ENCODE measurements around the gene CEMIP.

The CEMIP gene

GRCh38 chr15:80898040-80898439 is 118.9 kb downstream of the CEMIP start:
- in situ Hi-C loops (cut with HindIII; ENCODE audit: low pct_ligation_motif_present, low pct_unique_long_range_greater_than_20kb, low sequenced_read_pairs) = no loop called here
- no peak for DNase-seq

GRCh38 chr15:80902298-80902801 is 123.2 kb downstream of the CEMIP start:
- DNase-seq = no peak
- in situ Hi-C loops (cut with HindIII; ENCODE audit: low pct_ligation_motif_present, low pct_unique_long_range_greater_than_20kb, low sequenced_read_pairs) = no loop called here

DNA sequence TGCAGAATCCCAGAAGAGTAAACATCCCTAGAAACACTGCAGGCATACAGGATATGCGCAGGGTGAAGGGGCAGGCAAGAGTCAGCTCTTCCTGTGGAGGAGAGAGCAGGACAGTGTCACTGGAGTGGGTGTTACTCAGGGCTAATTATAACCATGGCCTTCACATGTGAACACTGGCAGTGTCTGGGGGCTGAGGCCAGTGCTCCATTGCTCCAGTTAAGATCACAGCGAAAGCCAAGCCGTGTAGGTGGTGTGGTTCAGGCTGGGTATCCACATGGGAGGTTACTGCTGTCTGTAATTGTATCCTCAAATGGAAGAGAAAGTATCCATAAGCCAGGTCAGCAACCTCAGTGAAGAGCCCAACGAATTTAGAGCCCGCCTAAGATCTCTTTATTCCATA is 125.8 kb downstream of the CEMIP start:
- DNase-seq = no peak
- in situ Hi-C loops (cut with HindIII; ENCODE audit: low pct_ligation_motif_present, low pct_unique_long_range_greater_than_20kb, low sequenced_read_pairs) = no loop called here

- in situ Hi-C loops (cut with HindIII; ENCODE audit: low pct_ligation_motif_present, low pct_unique_long_range_greater_than_20kb, low sequenced_read_pairs) = no loop called here
Observed at GRCh38 chr15:80906159-80906766, 127.1 kb downstream of the CEMIP start.

DNA sequence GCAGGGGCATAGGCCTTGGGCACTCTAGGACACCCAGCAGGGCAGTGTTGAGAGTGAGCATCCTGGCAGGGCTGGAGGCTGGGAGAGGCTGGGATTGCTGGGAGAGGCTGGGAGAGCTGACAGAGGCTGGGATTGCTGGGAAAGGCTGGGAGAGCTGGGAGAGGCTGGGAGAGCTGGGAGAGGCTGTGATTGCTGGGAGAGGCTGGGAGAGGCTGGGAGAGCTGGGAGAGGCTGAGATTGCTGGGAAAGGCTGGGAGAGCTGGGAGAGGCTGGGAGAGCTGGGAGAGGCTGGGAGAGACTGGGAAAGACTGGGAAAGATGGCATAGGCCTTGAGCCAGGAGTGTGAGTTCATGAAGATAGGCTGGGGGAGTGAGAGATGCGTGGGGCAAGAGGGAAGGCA is 132.7 kb downstream of the CEMIP start:
- in situ Hi-C loops (cut with HindIII; ENCODE audit: low pct_ligation_motif_present, low pct_unique_long_range_greater_than_20kb, low sequenced_read_pairs) = no loop called here
- DNase-seq = no peak

More at GRCh38 chr15:80906159-80906766, 127.1 kb downstream of the CEMIP start:
- no peak for DNase-seq

GRCh38 chr15:80912673-80913072 is 133.5 kb downstream of the CEMIP start:
- in situ Hi-C loops (cut with HindIII; ENCODE audit: low pct_ligation_motif_present, low pct_unique_long_range_greater_than_20kb, low sequenced_read_pairs) = no loop called here
- DNase-seq = no peak

GRCh38 chr15:80913541-80913940 is 134.4 kb downstream of the CEMIP start:
- in situ Hi-C loops (cut with HindIII; ENCODE audit: low pct_ligation_motif_present, low pct_unique_long_range_greater_than_20kb, low sequenced_read_pairs) = no loop called here
- no peak for DNase-seq

GRCh38 chr15:80915472-80915871 is 136.3 kb downstream of the CEMIP start:
- in situ Hi-C loops (cut with HindIII; ENCODE audit: low pct_ligation_motif_present, low pct_unique_long_range_greater_than_20kb, low sequenced_read_pairs) = no loop called here
- no peak for DNase-seq

- in situ Hi-C loops (cut with HindIII; ENCODE audit: low pct_ligation_motif_present, low pct_unique_long_range_greater_than_20kb, low sequenced_read_pairs) = no loop called here
- no peak for DNase-seq
Observed at GRCh38 chr15:80916056-80916455, 136.9 kb downstream of the CEMIP start.

GRCh38 chr15:80918196-80918783 is 139.1 kb downstream of the CEMIP start:
- no peak for DNase-seq
- in situ Hi-C loops (cut with HindIII; ENCODE audit: low pct_ligation_motif_present, low pct_unique_long_range_greater_than_20kb, low sequenced_read_pairs) = no loop called here

GRCh38 chr15:80920271-80920699 is 141.1 kb downstream of the CEMIP start:
- DNase-seq = no peak
- in situ Hi-C loops (cut with HindIII; ENCODE audit: low pct_ligation_motif_present, low pct_unique_long_range_greater_than_20kb, low sequenced_read_pairs) = no loop called here

GRCh38 chr15:80921736-80922410 is 142.7 kb downstream of the CEMIP start:
- in situ Hi-C loops (cut with HindIII; ENCODE audit: low pct_ligation_motif_present, low pct_unique_long_range_greater_than_20kb, low sequenced_read_pairs) = no loop called here
- no peak for DNase-seq

DNA sequence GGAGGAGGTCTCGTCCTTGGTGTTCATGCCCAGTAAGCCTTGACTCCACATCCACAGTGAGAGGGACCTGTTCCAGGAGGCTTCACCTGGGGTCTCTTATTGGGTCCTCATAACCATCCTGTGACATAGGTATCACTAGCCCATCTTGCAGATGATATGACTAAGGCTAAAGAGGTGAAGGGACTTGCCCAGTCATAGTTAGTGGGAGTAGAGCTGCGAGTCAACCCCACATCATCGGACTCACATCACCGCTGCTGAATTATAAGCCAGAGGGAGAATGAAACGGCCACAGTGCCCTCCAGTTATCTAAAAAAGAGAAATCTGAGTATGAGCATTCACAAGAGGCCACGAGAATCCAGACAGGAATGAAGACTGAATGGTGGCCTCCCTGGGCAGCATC is 144.5 kb downstream of the CEMIP start:
- in situ Hi-C loops (cut with HindIII; ENCODE audit: low pct_ligation_motif_present, low pct_unique_long_range_greater_than_20kb, low sequenced_read_pairs) = no loop called here

GRCh38 chr15:80924278-80924677 is 145.1 kb downstream of the CEMIP start:
- no peak for DNase-seq
- in situ Hi-C loops (cut with HindIII; ENCODE audit: low pct_ligation_motif_present, low pct_unique_long_range_greater_than_20kb, low sequenced_read_pairs) = no loop called here

More for the DNA sequence above, 144.5 kb downstream of the CEMIP start:
- DNase-seq = no peak

DNA sequence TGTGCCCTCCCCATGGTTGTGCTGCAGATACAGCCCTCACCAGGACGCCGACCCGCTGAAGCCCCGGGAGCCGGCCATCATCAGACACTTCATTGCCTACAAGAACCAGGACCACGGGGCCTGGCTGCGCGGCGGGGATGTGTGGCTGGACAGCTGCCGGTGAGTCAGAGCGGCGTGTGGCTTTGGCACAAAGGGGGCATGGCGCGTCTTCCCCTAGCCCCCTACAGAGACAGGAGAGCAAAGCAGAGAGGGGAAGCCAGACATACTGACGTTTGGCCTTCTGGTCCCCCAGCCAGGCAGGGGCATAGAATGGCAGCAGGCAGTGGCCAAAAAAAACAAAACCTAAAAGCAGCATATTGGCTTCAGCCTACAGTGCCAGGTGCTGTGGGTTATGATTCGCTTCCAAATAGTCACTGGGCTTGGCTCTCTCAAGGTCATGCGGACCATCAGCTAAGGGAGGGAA is 146.5 kb downstream of the CEMIP start:
- in situ Hi-C loops (cut with HindIII; ENCODE audit: low pct_ligation_motif_present, low pct_unique_long_range_greater_than_20kb, low sequenced_read_pairs) = no loop called here
- no peak for DNase-seq

DNA sequence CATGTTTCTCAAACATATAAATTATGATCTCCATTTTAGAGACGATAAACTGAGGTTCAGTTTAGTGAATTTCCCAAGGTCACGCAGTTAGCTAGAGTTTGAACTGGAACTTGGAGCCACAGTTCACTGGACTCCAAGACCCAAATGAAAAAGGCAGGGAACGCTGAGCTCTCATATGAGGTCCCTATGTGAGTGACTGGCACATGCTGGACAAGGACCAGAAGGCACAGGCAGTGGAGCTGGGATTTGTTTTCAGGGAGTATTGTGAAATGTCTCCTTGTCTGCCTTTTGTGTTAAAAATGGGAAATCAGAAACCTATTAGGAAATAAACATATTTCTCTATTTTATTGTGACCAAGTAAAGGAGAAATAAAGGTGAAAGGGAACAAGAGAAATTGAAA is 147.0 kb downstream of the CEMIP start:
- DNase-seq = no peak
- in situ Hi-C loops (cut with HindIII; ENCODE audit: low pct_ligation_motif_present, low pct_unique_long_range_greater_than_20kb, low sequenced_read_pairs) = no loop called here

DNA sequence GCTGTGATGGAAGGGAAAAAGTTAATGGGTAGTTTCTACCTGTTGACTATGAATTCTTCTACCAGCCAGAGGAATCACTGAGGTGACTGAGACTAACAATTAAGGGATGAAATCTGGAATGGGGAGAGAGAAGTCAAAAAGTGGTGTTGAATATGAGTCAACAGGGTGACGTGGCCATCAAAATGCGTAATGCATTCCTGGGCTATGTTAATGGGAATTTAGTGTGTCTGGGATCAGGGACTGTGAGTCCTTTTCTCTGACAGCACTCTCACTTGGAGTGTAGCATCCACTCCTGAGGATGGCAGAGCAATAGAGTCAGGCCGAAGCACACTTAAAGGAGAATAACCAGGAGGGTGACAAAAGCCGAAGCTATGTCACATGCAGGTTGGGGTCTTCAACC is 150.1 kb downstream of the CEMIP start:
- in situ Hi-C loops (cut with HindIII; ENCODE audit: low pct_ligation_motif_present, low pct_unique_long_range_greater_than_20kb, low sequenced_read_pairs) = no loop called here
- DNase-seq = no peak

- in situ Hi-C loops (cut with HindIII; ENCODE audit: low pct_ligation_motif_present, low pct_unique_long_range_greater_than_20kb, low sequenced_read_pairs) = no loop called here
- no peak for DNase-seq
Observed at GRCh38 chr15:80929689-80930088, 150.5 kb downstream of the CEMIP start.

- in situ Hi-C loops (cut with HindIII; ENCODE audit: low pct_ligation_motif_present, low pct_unique_long_range_greater_than_20kb, low sequenced_read_pairs) = no loop called here
- DNase-seq = no peak
Observed at GRCh38 chr15:80931191-80931590, 152.0 kb downstream of the CEMIP start.
